ENCODE data around the gene NLRP13.

The NLRP13 gene

DNA sequence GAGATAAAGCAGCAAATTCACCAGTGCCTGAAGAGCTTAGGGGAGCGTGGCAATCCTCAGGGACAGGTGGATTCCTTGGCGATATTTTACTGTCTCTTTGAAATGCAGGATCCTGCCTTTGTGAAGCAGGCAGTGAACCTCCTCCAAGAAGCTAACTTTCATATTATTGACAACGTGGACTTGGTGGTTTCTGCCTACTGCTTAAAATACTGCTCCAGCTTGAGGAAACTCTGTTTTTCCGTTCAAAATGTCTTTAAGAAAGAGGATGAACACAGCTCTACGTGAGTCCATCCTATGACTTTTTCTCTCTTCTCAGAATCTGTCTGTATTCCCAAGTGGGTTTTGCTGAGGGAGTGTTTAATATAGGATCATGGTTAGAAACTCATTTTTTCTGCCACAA is 73.2 kb downstream of the NLRP13 start:
- H3K4me3 Mint-ChIP-seq: no peak overlapping the region
- no peaks in the 10 kb centered on the region for H3K9me3 Mint-ChIP-seq (ENCODE audit: low read depth)
- H3K4me1 Mint-ChIP-seq (ENCODE audit: low read depth): no peaks in the 10 kb centered on the region
- H3K27ac Mint-ChIP-seq: no peak overlapping the region
- H3K36me3 Mint-ChIP-seq: no peaks in the 10 kb centered on the region
- H3K27me3 Mint-ChIP-seq: peaks cover 2% of the 10 kb centered on the region

DNA sequence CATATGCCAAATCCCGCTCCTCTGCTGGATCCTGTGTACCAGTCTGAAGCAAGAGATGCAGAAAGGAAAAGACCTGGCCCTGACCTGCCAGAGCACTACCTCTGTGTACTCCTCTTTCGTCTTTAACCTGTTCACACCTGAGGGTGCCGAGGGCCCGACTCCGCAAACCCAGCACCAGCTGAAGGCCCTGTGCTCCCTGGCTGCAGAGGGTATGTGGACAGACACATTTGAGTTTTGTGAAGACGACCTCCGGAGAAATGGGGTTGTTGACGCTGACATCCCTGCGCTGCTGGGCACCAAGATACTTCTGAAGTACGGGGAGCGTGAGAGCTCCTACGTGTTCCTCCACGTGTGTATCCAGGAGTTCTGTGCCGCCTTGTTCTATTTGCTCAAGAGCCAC is 73.7 kb downstream of the NLRP13 start:
- Mint-ChIP-seq H3K9me3 (ENCODE audit: low read depth) (no peaks in the 10 kb centered on the region), H3K27ac (no peak overlapping the region), H3K4me3 (no peak overlapping the region), H3K27me3 (peaks cover 2% of the 10 kb centered on the region), H3K36me3 (no peaks in the 10 kb centered on the region), H3K4me1 (ENCODE audit: low read depth) (no peaks in the 10 kb centered on the region)

- Mint-ChIP-seq H3K4me1 (ENCODE audit: low read depth) (no peaks in the 10 kb centered on the region), H3K9me3 (ENCODE audit: low read depth) (no peaks in the 10 kb centered on the region), H3K4me3 (no peak overlapping the region), H3K27me3 (no peaks in the 10 kb centered on the region), H3K27ac (no peak overlapping the region), H3K36me3 (no peaks in the 10 kb centered on the region)
Measured at GRCh38 chr19:55857974-55858373, 74.2 kb downstream of the NLRP13 start.

DNA sequence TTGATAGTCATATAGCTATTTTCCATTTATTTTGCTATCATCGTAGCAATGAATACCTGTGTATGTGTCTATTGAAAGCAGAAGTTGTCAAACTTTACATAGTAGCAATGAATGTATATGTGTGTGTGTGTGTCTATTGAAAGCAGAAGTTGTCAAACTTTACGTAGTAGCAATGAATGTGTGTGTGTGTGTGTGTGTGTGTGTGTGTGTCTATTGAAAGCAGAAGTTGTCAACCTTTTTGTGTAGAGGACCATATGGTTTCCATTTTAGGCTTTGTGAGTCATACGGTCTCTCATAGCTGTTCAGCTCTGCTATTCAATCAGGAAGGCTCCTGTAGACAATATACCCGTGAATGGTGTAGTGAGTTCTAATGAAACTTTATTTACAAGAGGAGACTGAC is 75.0 kb downstream of the NLRP13 start:
- Mint-ChIP-seq H3K27ac (no peak overlapping the region), H3K4me3 (no peak overlapping the region), H3K27me3 (no peaks in the 10 kb centered on the region), H3K36me3 (no peaks in the 10 kb centered on the region), H3K9me3 (ENCODE audit: low read depth) (peaks cover under 1% of the 10 kb centered on the region), H3K4me1 (ENCODE audit: low read depth) (no peaks in the 10 kb centered on the region)

DNA sequence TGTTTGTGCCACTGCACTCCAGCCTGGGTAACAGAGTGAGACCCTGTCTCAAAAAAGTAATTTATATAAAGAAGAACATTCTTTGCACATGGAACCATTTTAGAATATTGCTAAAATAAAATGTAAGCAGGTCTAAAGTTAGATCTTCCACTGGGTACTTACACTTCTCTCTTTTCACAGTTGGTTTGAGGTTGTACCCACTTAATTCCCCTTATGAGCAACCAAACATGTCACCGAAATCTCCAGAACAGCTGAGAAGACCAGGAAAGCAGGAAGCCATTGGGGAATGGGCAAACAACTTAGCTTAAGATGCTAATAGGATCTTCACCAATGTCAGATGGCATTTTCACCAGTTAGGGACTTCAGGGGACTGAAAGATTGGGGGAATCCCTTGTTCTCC is 77.0 kb downstream of the NLRP13 start:
- H3K4me3 Mint-ChIP-seq: no peak overlapping the region

More for the DNA sequence above, 77.0 kb downstream of the NLRP13 start:
- Mint-ChIP-seq H3K27me3 (no peaks in the 10 kb centered on the region), H3K4me1 (ENCODE audit: low read depth) (no peaks in the 10 kb centered on the region), H3K9me3 (ENCODE audit: low read depth) (peaks cover 3% of the 10 kb centered on the region), H3K36me3 (no peaks in the 10 kb centered on the region), H3K27ac (no peak overlapping the region)
